GM10248 (cell line): ENCODE data around the gene TIMP4.

Experiments used
- CTCF ChIA-PET: fragments of 300-600 bp; sonication (Branson Sonifier 250); formaldehyde crosslinking; extraction: SDS; loops from one replicate; lab custom pipeline; 2021; ENCODE audit warnings: antibody characterized with exemption; lab: Yijun Ruan, JAX
- POLR2A ChIA-PET: fragments of 350-650 bp; sonication (Branson Sonifier 250); formaldehyde crosslinking; extraction: SDS; loops from one replicate; lab custom pipeline; 2020; ENCODE audit warnings: antibody characterized with exemption; lab: Yijun Ruan, JAX
- DNase-seq: peaks from one replicate; pipeline ENCODE4 v3.0.0; 2012; ENCODE audit errors: extremely low spot score
- TF ChIP-seq, protein P1 (sequence below): IDR thresholded peaks from 2 replicates; pipeline ENCODE4 v1.5.1; 2012; ENCODE audit warnings: mild to moderate bottlenecking, low read depth; ENCODE audit errors: extremely low read depth, missing control alignments, control extremely low read depth

Gene TIMP4

DNA sequence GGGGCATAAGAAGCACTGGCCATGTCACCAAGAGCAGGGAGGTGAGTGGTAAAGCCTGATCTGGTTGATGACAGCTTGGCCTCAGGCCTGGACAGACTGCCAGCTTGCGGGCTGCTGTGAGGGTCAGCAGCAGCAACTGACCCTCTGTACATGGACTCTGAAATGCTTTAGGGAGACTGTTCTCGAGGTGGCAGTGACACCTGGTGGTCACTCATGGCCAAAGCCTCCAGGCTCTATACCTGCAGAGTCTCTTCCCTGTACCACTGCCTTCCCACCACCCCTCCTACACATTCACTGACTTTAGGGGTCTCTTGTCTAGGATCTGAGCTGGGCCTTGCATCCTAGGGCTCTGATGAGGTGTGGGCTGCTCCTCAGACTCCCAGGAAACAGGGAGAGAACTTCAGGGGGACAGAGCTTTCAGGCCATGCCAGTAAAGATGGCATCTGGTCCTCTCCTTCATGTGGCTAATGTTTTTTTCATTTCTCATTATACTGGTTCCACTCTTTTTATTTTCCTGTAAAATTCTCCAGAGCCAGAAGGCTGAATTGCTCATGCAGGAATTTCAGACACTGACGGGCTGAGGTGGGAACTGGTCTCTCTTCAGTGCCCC lies 17.2 kb upstream of the TIMP4 start:
- peak; percentile 67 for DNase-seq
- ChIA-PET POLR2A (no interaction called here), CTCF (interaction anchor here (0.8 to 8.7 kb wide), 25 partner anchors 9 to 332 kb away, joined by 3 to 141 read pairs (median 6); partner anchors contain the start of gene TIMP4)
- TF ChIP-seq, protein P1, sequence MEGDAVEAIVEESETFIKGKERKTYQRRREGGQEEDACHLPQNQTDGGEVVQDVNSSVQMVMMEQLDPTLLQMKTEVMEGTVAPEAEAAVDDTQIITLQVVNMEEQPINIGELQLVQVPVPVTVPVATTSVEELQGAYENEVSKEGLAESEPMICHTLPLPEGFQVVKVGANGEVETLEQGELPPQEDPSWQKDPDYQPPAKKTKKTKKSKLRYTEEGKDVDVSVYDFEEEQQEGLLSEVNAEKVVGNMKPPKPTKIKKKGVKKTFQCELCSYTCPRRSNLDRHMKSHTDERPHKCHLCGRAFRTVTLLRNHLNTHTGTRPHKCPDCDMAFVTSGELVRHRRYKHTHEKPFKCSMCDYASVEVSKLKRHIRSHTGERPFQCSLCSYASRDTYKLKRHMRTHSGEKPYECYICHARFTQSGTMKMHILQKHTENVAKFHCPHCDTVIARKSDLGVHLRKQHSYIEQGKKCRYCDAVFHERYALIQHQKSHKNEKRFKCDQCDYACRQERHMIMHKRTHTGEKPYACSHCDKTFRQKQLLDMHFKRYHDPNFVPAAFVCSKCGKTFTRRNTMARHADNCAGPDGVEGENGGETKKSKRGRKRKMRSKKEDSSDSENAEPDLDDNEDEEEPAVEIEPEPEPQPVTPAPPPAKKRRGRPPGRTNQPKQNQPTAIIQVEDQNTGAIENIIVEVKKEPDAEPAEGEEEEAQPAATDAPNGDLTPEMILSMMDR = peak; percentile 84

DNA sequence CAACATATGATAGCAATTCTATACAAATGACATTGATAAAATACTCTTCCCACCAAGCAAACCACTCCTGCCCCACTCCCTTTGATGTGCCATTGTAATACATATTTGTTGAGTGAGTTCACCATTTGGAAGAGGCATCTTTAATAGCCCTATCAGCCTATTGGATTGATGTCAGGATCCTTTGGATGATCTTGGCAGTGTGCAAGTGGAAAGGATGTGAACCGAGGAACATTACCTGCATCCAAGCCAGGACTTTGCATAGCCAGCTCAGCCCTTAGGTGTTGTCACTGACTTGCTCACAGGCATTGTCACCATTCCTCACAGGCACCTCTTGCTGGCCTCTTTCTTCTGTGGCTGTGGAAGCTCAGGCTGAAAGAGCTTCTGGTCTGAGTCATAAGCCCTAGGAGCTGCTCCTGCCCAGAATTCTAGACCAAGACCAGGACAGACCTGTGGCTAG lies 16.5 kb upstream of the TIMP4 start:
- DNase-seq = no peak
- TF ChIP-seq, protein P1 = no peak
- POLR2A ChIA-PET = no interaction called here
- CTCF ChIA-PET = interaction anchor here (0.8 to 8.7 kb wide), 16 partner anchors 8 to 305 kb away, joined by 3 to 141 read pairs (median 12); partner anchors contain the start of gene TIMP4

DNA sequence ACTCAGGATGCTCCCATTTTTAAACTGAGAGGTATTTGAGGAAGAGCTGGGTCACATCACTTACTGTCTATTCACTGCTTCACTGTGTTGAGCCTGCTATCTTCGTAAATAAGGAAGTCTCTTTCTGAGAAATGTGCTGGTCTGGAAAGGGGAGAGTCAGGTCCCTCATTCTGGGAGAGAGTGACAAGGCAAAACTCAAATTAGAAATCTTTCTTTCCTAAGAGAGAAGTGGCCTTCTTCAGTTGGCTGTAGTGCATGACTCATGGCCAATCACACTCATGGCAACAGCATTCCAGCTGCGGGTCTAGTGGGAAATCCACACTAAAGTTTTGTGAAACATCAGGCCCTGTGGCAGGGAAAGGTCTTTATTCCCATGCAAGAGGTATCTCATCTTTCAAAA lies 11.5 kb upstream of the TIMP4 start:
- ChIA-PET POLR2A (no interaction called here), CTCF (interaction anchor here (1.3 to 1.6 kb wide), 3 partner anchors 8 to 38 kb away, joined by 3 to 4 read pairs (median 3); no protein-coding TSS in a partner anchor)
- TF ChIP-seq, protein P1 = no peak
- no peak for DNase-seq

DNA sequence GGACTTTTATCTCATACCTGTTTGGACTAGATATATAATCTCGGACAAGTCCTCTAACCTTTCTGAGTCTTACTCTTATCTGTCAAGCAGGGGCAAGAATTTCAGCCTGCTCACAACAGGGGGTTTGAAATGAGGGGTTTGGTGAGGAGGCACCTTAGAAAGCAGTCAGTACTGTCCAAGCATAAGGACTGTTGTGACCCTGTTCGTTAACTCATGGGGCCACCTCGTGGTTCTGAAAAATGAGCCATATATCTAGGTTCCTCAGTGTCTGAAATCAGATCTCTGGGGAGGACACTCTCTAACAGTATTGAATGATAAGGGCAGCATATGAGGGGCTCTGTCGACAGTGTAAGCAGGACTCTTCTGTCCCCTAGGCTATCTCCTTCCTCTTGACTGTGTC lies 7.2 kb upstream of the TIMP4 start:
- no peak for DNase-seq
- POLR2A ChIA-PET = no interaction called here
- TF ChIP-seq, protein P1 = no peak
- CTCF ChIA-PET = no interaction called here

DNA sequence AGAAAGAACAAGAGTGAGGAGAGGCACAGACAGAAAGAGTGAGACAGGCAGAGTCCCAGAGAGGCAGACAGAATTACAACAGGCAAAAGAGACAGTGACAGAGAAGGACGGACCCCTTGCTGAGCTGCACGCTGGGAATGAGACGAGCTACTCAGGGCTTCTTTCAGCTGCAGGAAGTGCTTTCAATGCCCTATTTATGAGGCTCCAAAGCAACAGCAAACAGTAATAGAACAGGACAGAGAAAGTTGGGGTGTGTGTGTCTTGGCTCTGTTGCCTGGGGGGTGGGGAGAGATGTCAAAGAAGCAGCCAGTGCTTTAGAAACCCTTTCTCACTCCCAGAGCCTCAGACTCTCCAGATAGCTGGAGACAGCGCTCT lies 502 bp upstream of the TIMP4 start:
- ChIA-PET CTCF (interaction anchor here (0.8 to 4.1 kb wide), 3 partner anchors 17 to 321 kb away, joined by 3 to 13 read pairs (median 3); no protein-coding TSS in a partner anchor), POLR2A (no interaction called here)
- DNase-seq = no peak
- TF ChIP-seq, protein P1 = no peak

DNA sequence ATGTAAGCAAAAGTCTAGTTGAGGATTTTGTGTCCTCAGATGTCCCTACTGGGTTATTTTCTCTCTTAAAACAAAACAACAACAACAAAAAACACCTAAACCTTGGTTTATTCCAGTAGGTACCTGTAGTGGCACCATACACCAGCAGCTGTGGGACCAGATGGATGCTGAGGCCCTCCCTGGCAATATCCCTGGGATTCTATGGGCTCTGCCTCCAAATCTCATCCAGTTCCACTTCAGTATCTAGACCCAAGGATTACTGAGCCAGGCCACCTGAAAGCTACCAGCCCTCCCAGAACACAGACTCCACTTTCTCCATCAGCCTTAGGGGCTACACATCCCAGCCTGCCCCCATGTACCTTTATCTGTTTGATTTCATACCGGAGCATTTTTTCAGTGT lies 1.7 kb downstream of the TIMP4 start:
- TF ChIP-seq, protein P1 = no peak
- ChIA-PET CTCF (interaction anchor here (0.7 to 4.1 kb wide), 2 partner anchors 19 to 29 kb away, joined by 3 to 13 read pairs; no protein-coding TSS in a partner anchor), POLR2A (no interaction called here)
- DNase-seq = no peak
